Retinal pigment epithelial cell (primary cell): ENCODE results near the gene VPS37D.

Experiments
- DNase-seq: peaks from one replicate; pipeline ENCODE4 v3.0.0-alpha.2; 2010; ENCODE audit warnings: low read depth
- H3K4me3 ChIP-seq: 2 replicates; pipeline ENCODE4 v1.5.1; 2011; ENCODE audit warnings: mild to moderate bottlenecking, low read length, control low read depth, moderate library complexity
- TF ChIP-seq, protein P1 (sequence below): conservative IDR thresholded peaks from 2 replicates; pipeline ENCODE4 v1.5.1; 2011; ENCODE audit warnings: low read depth, low read length, control low read depth, inconsistent platforms

The VPS37D gene

DNA sequence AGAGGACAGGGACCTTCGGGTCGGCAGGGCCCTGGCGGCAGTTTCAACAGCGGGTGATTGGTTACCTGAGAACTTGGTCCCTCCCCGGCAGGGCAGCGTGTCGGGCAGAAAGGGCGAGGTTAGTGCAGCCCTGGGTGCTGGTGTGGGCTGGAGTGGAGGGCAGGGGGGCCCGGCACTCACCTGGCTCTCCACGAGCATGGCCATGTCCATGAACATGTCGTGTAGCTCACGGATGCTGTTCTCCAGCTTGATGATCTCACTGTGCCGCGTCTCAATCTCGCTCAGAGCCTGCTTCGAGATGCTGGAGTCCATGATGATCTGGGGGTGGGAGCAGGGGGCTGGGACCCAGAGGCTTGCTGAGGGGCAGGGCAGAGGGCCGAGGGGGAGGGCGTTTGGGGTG is 35.0 kb downstream of the VPS37D start:
- H3K4me3 ChIP-seq, result no peak overlapping the region
- TF ChIP-seq, protein P1, sequence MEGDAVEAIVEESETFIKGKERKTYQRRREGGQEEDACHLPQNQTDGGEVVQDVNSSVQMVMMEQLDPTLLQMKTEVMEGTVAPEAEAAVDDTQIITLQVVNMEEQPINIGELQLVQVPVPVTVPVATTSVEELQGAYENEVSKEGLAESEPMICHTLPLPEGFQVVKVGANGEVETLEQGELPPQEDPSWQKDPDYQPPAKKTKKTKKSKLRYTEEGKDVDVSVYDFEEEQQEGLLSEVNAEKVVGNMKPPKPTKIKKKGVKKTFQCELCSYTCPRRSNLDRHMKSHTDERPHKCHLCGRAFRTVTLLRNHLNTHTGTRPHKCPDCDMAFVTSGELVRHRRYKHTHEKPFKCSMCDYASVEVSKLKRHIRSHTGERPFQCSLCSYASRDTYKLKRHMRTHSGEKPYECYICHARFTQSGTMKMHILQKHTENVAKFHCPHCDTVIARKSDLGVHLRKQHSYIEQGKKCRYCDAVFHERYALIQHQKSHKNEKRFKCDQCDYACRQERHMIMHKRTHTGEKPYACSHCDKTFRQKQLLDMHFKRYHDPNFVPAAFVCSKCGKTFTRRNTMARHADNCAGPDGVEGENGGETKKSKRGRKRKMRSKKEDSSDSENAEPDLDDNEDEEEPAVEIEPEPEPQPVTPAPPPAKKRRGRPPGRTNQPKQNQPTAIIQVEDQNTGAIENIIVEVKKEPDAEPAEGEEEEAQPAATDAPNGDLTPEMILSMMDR, result no peak
- no peak for DNase-seq

GRCh38 chr7:73703225-73703624 is 35.6 kb downstream of the VPS37D start:
- DNase-seq, result no peak
- no peak overlapping the region for H3K4me3 ChIP-seq
- TF ChIP-seq, protein P1, result no peak

DNA sequence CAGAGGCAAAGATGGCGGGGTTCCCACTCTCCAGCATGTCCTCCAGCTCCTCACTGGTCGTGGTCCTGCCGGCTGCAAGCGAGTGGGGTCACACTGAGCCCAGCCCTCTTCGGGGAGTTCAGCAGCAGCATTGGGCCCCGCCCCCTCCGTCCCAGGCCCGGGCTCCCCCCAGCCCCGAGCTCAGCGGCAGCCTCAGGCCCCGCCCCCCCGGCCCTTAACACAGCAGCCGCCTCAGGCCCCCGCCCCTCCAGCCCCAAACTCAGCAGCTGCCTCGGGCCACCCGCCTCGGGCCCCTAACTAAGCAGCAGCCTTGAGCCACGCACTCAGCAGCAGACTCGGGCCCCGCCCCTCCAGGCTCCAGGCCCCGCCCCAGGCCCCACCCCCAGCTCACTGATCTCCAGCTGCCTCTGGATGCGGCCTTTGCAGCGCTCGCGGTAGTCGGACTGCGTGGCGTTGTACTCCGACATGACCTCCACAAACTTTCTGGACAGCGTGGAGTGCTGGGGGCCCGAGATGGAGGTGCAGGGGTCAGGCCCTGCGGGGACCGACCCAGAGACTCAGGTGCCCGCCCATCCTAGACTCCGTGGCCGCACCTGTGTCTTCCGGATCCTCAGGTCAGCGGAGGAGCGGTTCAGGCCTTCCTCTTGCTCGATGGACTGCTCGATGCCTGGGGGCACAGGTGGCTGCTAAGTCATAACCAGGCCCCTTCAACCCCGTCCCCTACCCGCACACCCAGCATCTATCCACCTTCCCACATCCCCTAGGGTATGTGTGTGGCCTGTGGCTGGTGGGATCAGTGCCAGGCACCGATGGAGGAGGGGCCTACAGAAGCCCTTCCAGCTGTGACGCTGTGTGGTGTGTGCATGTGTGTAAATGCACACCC is 36.4 kb downstream of the VPS37D start:
- no peak for DNase-seq
- no peak overlapping the region for H3K4me3 ChIP-seq
- TF ChIP-seq, protein P1, result no peak

DNA sequence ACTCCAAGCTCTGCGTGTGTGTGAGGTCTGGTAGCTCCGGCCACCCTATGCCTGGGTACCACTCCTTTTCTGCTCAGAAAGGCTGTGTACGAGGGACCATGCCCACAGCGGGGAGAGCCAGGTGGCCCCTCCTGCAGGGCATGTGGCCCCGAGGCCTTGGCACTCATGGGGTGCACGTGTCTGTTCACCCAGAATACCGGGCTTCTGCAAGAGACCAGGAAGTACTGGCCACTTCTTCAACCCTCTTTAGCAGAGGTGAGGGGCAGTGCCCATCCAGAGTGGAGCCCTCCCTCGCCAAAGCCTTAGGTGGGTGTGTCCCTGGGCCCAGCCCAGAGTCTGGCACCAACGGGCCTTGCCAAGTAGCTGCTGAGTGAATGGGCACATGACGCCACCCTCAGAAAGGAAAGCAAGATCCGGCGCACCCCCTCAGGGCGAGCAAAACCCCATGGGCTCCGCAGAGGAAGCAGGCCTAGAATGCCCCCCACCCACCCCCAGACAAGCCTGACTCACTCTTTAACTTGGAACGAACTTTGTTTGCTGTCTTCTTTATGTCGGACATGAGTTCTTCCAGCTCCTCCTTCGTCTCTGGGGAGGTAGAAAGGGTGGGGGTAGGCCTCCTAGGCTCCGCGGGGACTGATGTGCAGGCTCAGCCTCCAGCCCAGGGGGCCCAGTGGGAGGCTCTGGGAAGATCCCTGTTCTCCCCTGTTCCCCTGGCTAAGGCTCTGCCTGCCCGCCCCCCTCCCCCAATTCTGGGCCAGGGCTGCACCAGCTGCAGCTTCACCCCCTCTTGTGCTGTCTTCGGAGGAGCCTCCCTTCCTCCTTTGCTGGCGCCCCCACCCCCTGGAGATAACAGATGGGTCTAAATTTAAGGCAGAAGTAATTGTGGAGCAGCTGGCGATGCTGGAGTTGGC is 37.3 kb downstream of the VPS37D start:
- TF ChIP-seq, protein P1, result no peak
- no peak overlapping the region for H3K4me3 ChIP-seq
- no peak for DNase-seq

GRCh38 chr7:73705551-73705920 is 37.9 kb downstream of the VPS37D start:
- no peak overlapping the region for H3K4me3 ChIP-seq
- no peak for DNase-seq
- TF ChIP-seq, protein P1, result no peak

DNA sequence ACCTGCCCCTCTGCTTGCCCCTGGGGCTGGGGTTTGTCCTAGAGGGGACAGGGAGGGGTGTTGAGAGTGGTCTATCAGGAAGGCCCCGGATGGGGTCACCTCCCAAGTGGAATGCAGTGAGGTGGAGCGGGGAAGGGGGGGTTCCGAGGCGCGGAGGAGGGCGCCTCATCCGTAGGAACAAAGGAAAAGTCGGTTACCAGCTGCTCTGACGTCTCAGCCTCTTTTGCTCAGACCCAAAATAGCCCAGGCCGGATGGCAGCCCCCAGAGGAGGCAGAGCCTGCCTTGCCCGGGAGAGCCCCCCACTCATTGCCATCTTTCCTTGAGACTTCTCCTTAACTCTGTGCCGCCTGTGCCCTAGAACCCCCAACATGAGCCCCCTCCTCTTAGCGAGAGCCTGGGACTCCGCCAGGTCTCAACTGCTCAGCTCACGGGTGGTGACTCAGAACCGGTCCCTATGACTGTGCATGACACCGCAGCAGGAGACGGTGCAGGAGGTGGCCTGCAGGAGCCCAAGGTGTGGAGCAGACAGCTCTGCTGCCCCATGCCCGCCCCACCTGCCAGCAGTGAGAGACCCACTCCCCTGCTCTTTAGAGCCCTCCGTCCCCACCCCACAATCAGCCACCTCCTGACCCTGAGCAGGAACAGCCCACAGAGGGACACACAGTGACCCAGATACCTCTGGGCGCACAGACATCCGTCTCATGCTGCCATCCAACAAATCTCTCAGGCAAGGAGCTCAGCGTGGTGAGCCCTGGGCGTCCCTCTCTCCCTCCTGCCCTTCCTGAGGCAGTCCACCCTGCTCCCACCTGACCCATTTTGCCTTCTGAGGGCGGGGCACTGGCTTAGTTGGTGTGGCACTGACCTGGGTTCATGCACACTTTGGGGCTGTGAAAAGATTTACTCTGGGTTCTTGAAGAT is 38.8 kb downstream of the VPS37D start:
- DNase-seq, result no peak
- TF ChIP-seq, protein P1, result no peak
- no peak overlapping the region for H3K4me3 ChIP-seq
